Measurements from ENCODE around the gene KCNK3.

The KCNK3 gene

GRCh38 chr2:26679867-26680266 is 12.7 kb upstream of the KCNK3 start:
- no peak overlapping the region for H3K4me3 ChIP-seq (ENCODE audit: low read depth, low read length)
- no peak for TF ChIP-seq CTCF (IDR thresholded peaks at IDR 0.05; ENCODE audit: borderline replicate concordance, insufficient read depth, low read depth, low read length)

GRCh38 chr2:26681656-26682055 is 10.9 kb upstream of the KCNK3 start:
- no peak for TF ChIP-seq CTCF (IDR thresholded peaks at IDR 0.05; ENCODE audit: borderline replicate concordance, insufficient read depth, low read depth, low read length)
- no peak overlapping the region for H3K4me3 ChIP-seq (ENCODE audit: low read depth, low read length)

GRCh38 chr2:26682155-26682554 is 10.4 kb upstream of the KCNK3 start:
- no peak overlapping the region for H3K4me3 ChIP-seq (ENCODE audit: low read depth, low read length)
- TF ChIP-seq CTCF (IDR thresholded peaks at IDR 0.05; ENCODE audit: borderline replicate concordance, insufficient read depth, low read depth, low read length), result no peak

- no peak for TF ChIP-seq CTCF (IDR thresholded peaks at IDR 0.05; ENCODE audit: borderline replicate concordance, insufficient read depth, low read depth, low read length)
- no peak overlapping the region for H3K4me3 ChIP-seq (ENCODE audit: low read depth, low read length)
Observed at GRCh38 chr2:26683583-26683982, 8.9 kb upstream of the KCNK3 start.

GRCh38 chr2:26685341-26685740 is 7.2 kb upstream of the KCNK3 start:
- TF ChIP-seq CTCF (IDR thresholded peaks at IDR 0.05; ENCODE audit: borderline replicate concordance, insufficient read depth, low read depth, low read length), result no peak
- H3K4me3 ChIP-seq (ENCODE audit: low read depth, low read length), result no peak overlapping the region

- H3K4me3 ChIP-seq (ENCODE audit: low read depth, low read length), result no peak overlapping the region
- no peak for TF ChIP-seq CTCF (IDR thresholded peaks at IDR 0.05; ENCODE audit: borderline replicate concordance, insufficient read depth, low read depth, low read length)
Observed at GRCh38 chr2:26685989-26686839, 6.3 kb upstream of the KCNK3 start.

GRCh38 chr2:26687328-26687727 is 5.2 kb upstream of the KCNK3 start:
- TF ChIP-seq CTCF (IDR thresholded peaks at IDR 0.05; ENCODE audit: borderline replicate concordance, insufficient read depth, low read depth, low read length), result no peak
- H3K4me3 ChIP-seq (ENCODE audit: low read depth, low read length), result no peak overlapping the region

Data from GM12875 (cell line).